H1 (cell line): ENCODE measurements around the gene TMEM108. TPM values are rescaled to one million over a fixed set of nuclear protein-coding genes. Genes with fewer than 3 reads are reported as not detected.

Experiments
- CTCF ChIA-PET: fragments of 300-600 bp; sonication (Branson Sonifier 250); formaldehyde crosslinking; loops from one replicate; lab custom pipeline; 2021; ENCODE audit not compliant: partially characterized antibody; lab: Charles Lee
- POLR2A ChIA-PET: fragments of 300-600 bp; sonication (Branson Sonifier 250); formaldehyde crosslinking; loops from one replicate; lab custom pipeline; 2021; ENCODE audit warnings: inconsistent platforms; ENCODE audit not compliant: partially characterized antibody; lab: Charles Lee
- DNase-seq, 2 experiments: peaks; one replicate each; pipeline versions ENCODE4 v3.0.0 to v3.0.0-alpha.2; 2010 to 2022; ENCODE audit warnings: low spot score in 2 of 2, low read depth in 1 of 2, mixed read lengths in 1 of 2
- FAIRE-seq: peaks from 2 replicates; lab custom pipeline; 2011; peaks lifted over from hg19 to GRCh38; lab: Jason Lieb, UNC
- H2AFZ ChIP-seq: 2 replicates; pipeline ENCODE4 v1.8.1; 2012; ENCODE audit warnings: low read length, inconsistent platforms
- H2AK5ac ChIP-seq: 2 replicates; pipeline ENCODE4 v1.6.1; 2013; ENCODE audit warnings: low read depth, low read length
- H2BK120ac ChIP-seq: replicated peaks from 2 replicates; pipeline ENCODE3; 2013; ENCODE audit warnings: low read depth, low read length, inconsistent platforms
- H2BK12ac ChIP-seq: 2 replicates; pipeline ENCODE4 v1.6.1; 2013; ENCODE audit warnings: low read depth, low read length
- H2BK15ac ChIP-seq: 2 replicates; pipeline ENCODE4 v1.6.1; 2013; ENCODE audit warnings: low read length
- H2BK20ac ChIP-seq: 2 replicates; pipeline ENCODE4 v1.6.1; 2013; ENCODE audit warnings: low read length
- H2BK5ac ChIP-seq: 2 replicates; pipeline ENCODE4 v1.6.1; 2013; ENCODE audit warnings: low read depth, low read length
- H3K14ac ChIP-seq: 2 replicates; pipeline ENCODE4 v1.6.1; 2013; ENCODE audit warnings: inconsistent platforms; ENCODE audit not compliant: insufficient read length
- H3K18ac ChIP-seq: 2 replicates; pipeline ENCODE4 v1.6.1; 2013; ENCODE audit warnings: low read length; ENCODE audit errors: extremely low read depth
- H3K23ac ChIP-seq: 2 replicates; pipeline ENCODE4 v1.6.1; 2013; ENCODE audit warnings: inconsistent platforms; ENCODE audit not compliant: insufficient read length
- H3K23me2 ChIP-seq: 2 replicates; pipeline ENCODE4 v1.6.1; 2013; ENCODE audit warnings: low read depth, low read length
- H3K27ac ChIP-seq: 2 replicates; pipeline ENCODE4 v1.6.1; 2011; ENCODE audit warnings: low read depth, low read length, inconsistent platforms
- H3K27me3 ChIP-seq, 4 experiments: replicated peaks in 1 of 4; 1 replicate in 1 of 4; 2 replicates in 3 of 4; pipeline versions ENCODE4 v1.6.1 to v1.8.1; 2011 to 2013; ENCODE audit warnings: low read length in 3 of 4, mild to moderate bottlenecking in 3 of 4, inconsistent platforms in 2 of 4, mixed read lengths in 2 of 4, moderate library complexity in 1 of 4; ENCODE audit not compliant: control insufficient read depth in 3 of 4, insufficient read depth in 3 of 4; ENCODE audit errors: extremely low read depth in 1 of 4
- H3K36me3 ChIP-seq, 4 experiments: 2 replicates each; pipeline versions ENCODE4 v1.6.1 to v1.8.1; 2011 to 2013; ENCODE audit warnings: mild to moderate bottlenecking in 4 of 4, low read length in 3 of 4, moderate library complexity in 2 of 4, control low read depth in 1 of 4, inconsistent platforms in 1 of 4; ENCODE audit not compliant: insufficient read depth in 4 of 4, control insufficient read depth in 2 of 4
- H3K4ac ChIP-seq: replicated peaks from 2 replicates; pipeline ENCODE3; 2013; ENCODE audit warnings: low read length, low read depth, mixed read lengths, inconsistent platforms; ENCODE audit not compliant: insufficient read length
- H3K4me1 ChIP-seq, 4 experiments: replicated peaks in 1 of 4; 1 replicate in 1 of 4; 2 replicates in 3 of 4; pipeline versions ENCODE4 v1.6.1 to v1.8.1; 2011 to 2013; ENCODE audit warnings: low read length in 3 of 4, inconsistent platforms in 2 of 4, mixed read lengths in 1 of 4; ENCODE audit not compliant: insufficient read depth in 4 of 4, control insufficient read depth in 3 of 4
- H3K4me2 ChIP-seq, 2 experiments: 2 replicates each; pipeline versions ENCODE4 v1.6.1 to v1.8.1; 2011 to 2013; ENCODE audit warnings: low read depth in 2 of 2, low read length in 2 of 2, control low read depth in 1 of 2, inconsistent platforms in 1 of 2, mild to moderate bottlenecking in 1 of 2; ENCODE audit not compliant: insufficient read depth in 1 of 2
- H3K4me3 ChIP-seq, 4 experiments: fragments of 200-600, 300-600 bp in 1 of 4; sonication (generic), shearing (Covaris generic), sonication (Bioruptor Twin) in 1 of 4; 2 replicates each; pipeline versions ENCODE4 v1.5.1 to v1.8.1; 2011 to 2016; ENCODE audit warnings: low read length in 4 of 4, low read depth in 3 of 4, control low read depth in 2 of 4, inconsistent platforms in 2 of 4, mild to moderate bottlenecking in 2 of 4, mixed read lengths in 1 of 4, moderate library complexity in 1 of 4; ENCODE audit not compliant: insufficient read depth in 2 of 4; ENCODE audit errors: extremely low read depth in 1 of 4
- H3K56ac ChIP-seq: replicated peaks from 2 replicates; pipeline ENCODE3; 2013; ENCODE audit warnings: low read depth, mild to moderate bottlenecking, mixed read lengths, low read length, inconsistent platforms; ENCODE audit not compliant: insufficient read length
- H3K79me1 ChIP-seq: 2 replicates; pipeline ENCODE4 v1.6.1; 2013; ENCODE audit warnings: low read depth, low read length, control low read depth
- H3K79me2 ChIP-seq, 2 experiments: 2 replicates each; pipeline versions ENCODE4 v1.6.1 to v1.8.1; 2012 to 2013; ENCODE audit warnings: low read length in 2 of 2, mild to moderate bottlenecking in 2 of 2, inconsistent platforms in 1 of 2; ENCODE audit not compliant: insufficient read depth in 2 of 2, control insufficient read depth in 1 of 2
- H3K9ac ChIP-seq, 4 experiments: replicated peaks in 1 of 4; 1 replicate in 1 of 4; 2 replicates in 3 of 4; pipeline versions ENCODE4 v1.6.1 to v1.8.1; 2011 to 2013; ENCODE audit warnings: low read depth in 3 of 4, low read length in 3 of 4, control low read depth in 2 of 4, mild to moderate bottlenecking in 2 of 4, moderate library complexity in 2 of 4, inconsistent platforms in 1 of 4; ENCODE audit errors: extremely low read depth in 1 of 4
- H3K9me3 ChIP-seq, 2 experiments: 2 replicates each; pipeline versions ENCODE4 v1.6.1 to v1.8.1; 2012 to 2013; ENCODE audit warnings: mild to moderate bottlenecking in 2 of 2, moderate library complexity in 2 of 2, control low read depth in 1 of 2, inconsistent platforms in 1 of 2, low read depth in 1 of 2, low read length in 1 of 2, mixed read lengths in 1 of 2; ENCODE audit not compliant: insufficient read depth in 2 of 2
- H4K20me1 ChIP-seq, 2 experiments: replicated peaks in 1 of 2; 2 replicates each; pipeline versions ENCODE3 to v1.8.1; 2011 to 2013; ENCODE audit warnings: inconsistent platforms in 2 of 2, low read length in 2 of 2, mild to moderate bottlenecking in 1 of 2; ENCODE audit not compliant: insufficient read depth in 2 of 2, control insufficient read depth in 1 of 2
- H4K5ac ChIP-seq: 2 replicates; pipeline ENCODE4 v1.6.1; 2013; ENCODE audit warnings: low read length, low read depth, mixed read lengths, inconsistent platforms; ENCODE audit not compliant: insufficient read length
- H4K8ac ChIP-seq: 2 replicates; pipeline ENCODE4 v1.8.0; 2013; ENCODE audit warnings: mild to moderate bottlenecking, moderate library complexity, low read length, inconsistent platforms; ENCODE audit not compliant: insufficient read depth; ENCODE audit errors: extremely low read depth
- H4K91ac ChIP-seq: replicated peaks from 2 replicates; pipeline ENCODE3; 2013; ENCODE audit warnings: low read length, mixed read lengths, inconsistent platforms; ENCODE audit not compliant: insufficient read length
- CBX5 ChIP-seq: fragments of 300-800, 300-1000 bp; sonication (generic); IDR thresholded peaks from 2 replicates; pipeline ENCODE4 v1.7.1; 2016; ENCODE audit warnings: antibody characterized with exemption, low read length, low read depth
- GABPA ChIP-seq: IDR thresholded peaks from 2 replicates; pipeline ENCODE4 v1.6.1; 2011; ENCODE audit warnings: mild to moderate bottlenecking, low read length, moderate library complexity, borderline replicate concordance; ENCODE audit not compliant: insufficient read depth
- JUN ChIP-seq: IDR thresholded peaks from 2 replicates; pipeline ENCODE4 v1.6.1; 2011; ENCODE audit warnings: low read depth, mild to moderate bottlenecking, improper control_type of control experiment, low read length
- JUND ChIP-seq: IDR thresholded peaks from 2 replicates; pipeline ENCODE4 v1.6.1; 2011; ENCODE audit warnings: mild to moderate bottlenecking, improper control_type of control experiment, low read length
- KDM1A ChIP-seq: fragments of 200-600, 300-600 bp; sonication (generic); IDR thresholded peaks from 2 replicates; pipeline ENCODE4 v1.7.1; 2016; ENCODE audit warnings: mild to moderate bottlenecking, low read length, borderline replicate concordance
- KDM5A ChIP-seq: fragments of 200-600 bp; IDR thresholded peaks from 2 replicates; pipeline ENCODE4 v1.7.1; 2012; ENCODE audit warnings: mild to moderate bottlenecking, low read length, inconsistent platforms, mixed read lengths
- RXRA ChIP-seq: IDR thresholded peaks from 2 replicates; pipeline ENCODE4 v1.6.1; 2011; ENCODE audit warnings: low read depth, mild to moderate bottlenecking, low read length, moderate library complexity; ENCODE audit not compliant: insufficient read depth
- SAP30 ChIP-seq: fragments of 300-600 bp; sonication (generic); IDR thresholded peaks from 2 replicates; pipeline ENCODE4 v1.7.1; 2012; ENCODE audit warnings: low read length, moderate library complexity, mild to moderate bottlenecking, inconsistent platforms; ENCODE audit not compliant: insufficient read depth, insufficient replicate concordance
- TAF1 ChIP-seq: IDR thresholded peaks from 2 replicates; pipeline ENCODE4 v1.6.1; 2011; ENCODE audit warnings: mild to moderate bottlenecking, low read depth, low read length
- YY1 ChIP-seq: IDR thresholded peaks from 2 replicates; pipeline ENCODE4 v1.6.1; 2011; ENCODE audit warnings: low read depth, mild to moderate bottlenecking, low read length
- WGBS, 2 experiments: shearing (Covaris generic) in 1 of 2; methylation state at CpG; one replicate each; pipeline versions ENCODE4 v1.1.6 to v1.1.7; 2013 to 2015; ENCODE audit warnings: low lambda C conversion rate in 2 of 2, mixed read lengths in 2 of 2, inconsistent platforms in 1 of 2, low coverage in 1 of 2, missing lambda C conversion rate in 1 of 2; ENCODE audit not compliant: insufficient replicate concordance in 2 of 2, insufficient coverage in 1 of 2, insufficient read length in 1 of 2; ENCODE audit errors: extremely low coverage in 1 of 2, missing lambda C conversion rate in 1 of 2; 5-methylcytosine and 5-hydroxymethylcytosine counted together
- polyA plus RNA-seq, 7 experiments: library from polyadenylated mRNA; depleted of rRNA in 3 of 7; stranded (reverse) in 5 of 7; unstranded in 2 of 7; fragments of >200 nt in 5 of 7; fragments of 200-250 nt in 2 of 7; gene quantifications; 1 replicate in 5 of 7; 2 replicates in 1 of 7; 4 replicates in 1 of 7; pipeline versions ENCODE4 v1.2.1 to v1.2.3, GENCODE V29; 2011 to 2013; ENCODE audit warnings: missing spikeins in 2 of 7, mixed read lengths in 2 of 7
- total RNA-seq: library from RNA; stranded (reverse); fragmentation: NEBNext Ultra II Directional; extraction: Animal tissue kit (Norgen Biotek cat#: 25700); gene quantifications from 2 replicates; pipeline ENCODE4 v1.2.1, GENCODE V29; 2021

The TMEM108 gene
- total and polyA plus RNA-seq, 2 of the 8 experiments (the other 6 are each of a cell fraction or from before 2014, with no cell fraction given), result 14.3 to 16.2 TPM

- WGBS, 2 experiments, result 84% methylated on average over 2 of the region's 2 CpGs; no CpG with 5 or more reads in 1 of the 2 experiments
- no peaks in the 10 kb centered on the region for H3K36me3 ChIP-seq
- H4K20me1 ChIP-seq, result no peaks in the 10 kb centered on the region
- H3K56ac ChIP-seq, result no peak overlapping the region
- CTCF ChIA-PET, result interaction anchor here (0.8 to 1.2 kb wide), 4 partner anchors 12 to 184 kb away, joined by 3 to 4 read pairs (median 4); no protein-coding TSS in a partner anchor
- H3K4me3 ChIP-seq, result no peak overlapping the region
- H2AK5ac ChIP-seq, result 0 out of 2 replicates have a peak overlapping the region, but pooled peaks have one; percentile 42
- FAIRE-seq (no peak), DNase-seq (no peak)
- H4K5ac ChIP-seq, result no peak overlapping the region
- no peak overlapping the region for H3K4ac ChIP-seq
- H3K27me3 ChIP-seq, result no peaks in the 10 kb centered on the region
- H2BK5ac ChIP-seq, result no peak overlapping the region
- H3K4me2 ChIP-seq, result no peak overlapping the region
- H3K9ac ChIP-seq, result no peak overlapping the region
- no peak overlapping the region for H2AFZ ChIP-seq
- no peak overlapping the region for H3K23ac ChIP-seq
- no peak overlapping the region for H3K27ac ChIP-seq
- H2BK15ac ChIP-seq, result no peak overlapping the region
- no peak overlapping the region for H2BK20ac ChIP-seq
- no peaks in the 10 kb centered on the region for H3K9me3 ChIP-seq
- no peak overlapping the region for H3K18ac ChIP-seq
- H2BK12ac ChIP-seq, result 0 out of 2 replicates have a peak overlapping the region, but pooled peaks have one; percentile 5
- TF ChIP-seq YY1, result no peak
- TF ChIP-seq KDM5A, result no peak
- TF ChIP-seq RXRA, result no peak
- no peak for TF ChIP-seq JUN
- no peak for TF ChIP-seq KDM1A
- no peak for TF ChIP-seq CBX5
- TF ChIP-seq JUND, result no peak
- TF ChIP-seq TAF1, result no peak
- no peak for TF ChIP-seq SAP30
- TF ChIP-seq GABPA, result no peak
- POLR2A ChIA-PET, result no interaction called here
- no peak overlapping the region for H3K14ac ChIP-seq
- H3K4me1 ChIP-seq, result peaks cover 0 to 10% (median 3%) of the 10 kb centered on the region in 4 experiments; a peak in 1 of 7 replicates
- no peak overlapping the region for H2BK120ac ChIP-seq
- no peak overlapping the region for H4K91ac ChIP-seq
- no peak overlapping the region for H4K8ac ChIP-seq
- no peaks in the 10 kb centered on the region; the same call in 1 of the 2 replicates for H3K79me1 ChIP-seq
- H3K23me2 ChIP-seq, result no peaks in the 10 kb centered on the region
- H3K79me2 ChIP-seq, result no peaks in the 10 kb centered on the region
These were observed 153.6 kb downstream of the TMEM108 start for GRCh38 chr3:133191818-133192217.
